CD4-positive, alpha-beta T cell treated with Interleukin-17A for 4 hours (primary cell): ENCODE data around the gene MGLL.
"Not testable (repeated sequence)": the region's sequence is repeated elsewhere in the genome, so short reads cannot be mapped to it uniquely, and the experiment has no call there.

Experiments
- DNase-seq: peaks from one replicate; pipeline ENCODE4 v3.0.0-alpha.2; 2020; ENCODE audit warnings: mixed read lengths

Gene MGLL

GRCh38 chr3:127718245-127718915, 103.9 kb downstream of the MGLL start:
- DNase-seq = no peak

GRCh38 chr3:127717357-127718244, 104.7 kb downstream of the MGLL start:
- DNase-seq = no peak

- DNase-seq = no peak
Measured at GRCh38 chr3:127716384-127716783, 105.9 kb downstream of the MGLL start.

GRCh38 chr3:127715532-127715931, 106.8 kb downstream of the MGLL start:
- no peak for DNase-seq

- no peak for DNase-seq
Measured at GRCh38 chr3:127714866-127715265, 107.4 kb downstream of the MGLL start.

- no peak for DNase-seq
Measured at GRCh38 chr3:127714125-127714571, 108.2 kb downstream of the MGLL start.

- DNase-seq = no peak
Measured at GRCh38 chr3:127712881-127713771, 109.2 kb downstream of the MGLL start.

GRCh38 chr3:127712461-127712860, 109.9 kb downstream of the MGLL start:
- DNase-seq = no peak

- DNase-seq = no peak
Measured at GRCh38 chr3:127711896-127712295, 110.4 kb downstream of the MGLL start.

- no peak for DNase-seq
Measured at GRCh38 chr3:127711021-127711695, 111.2 kb downstream of the MGLL start.

GRCh38 chr3:127710155-127710941, 112.0 kb downstream of the MGLL start:
- no peak for DNase-seq

- no peak for DNase-seq
Measured at GRCh38 chr3:127709320-127710060, 112.8 kb downstream of the MGLL start.

- no peak for DNase-seq
Measured at GRCh38 chr3:127708837-127709236, 113.5 kb downstream of the MGLL start.

GRCh38 chr3:127707851-127708411, 114.4 kb downstream of the MGLL start:
- no peak for DNase-seq

- DNase-seq = no peak
Measured at GRCh38 chr3:127706785-127707351, 115.4 kb downstream of the MGLL start.

GRCh38 chr3:127706312-127706711, 116.0 kb downstream of the MGLL start:
- DNase-seq = no peak

- not testable (repeated sequence) for DNase-seq
Measured at GRCh38 chr3:127704840-127705239, 117.5 kb downstream of the MGLL start.

- no peak for DNase-seq
Measured at GRCh38 chr3:127702151-127702578, 120.2 kb downstream of the MGLL start.

- DNase-seq = no peak
Measured at GRCh38 chr3:127701280-127701911, 120.9 kb downstream of the MGLL start.

- no peak for DNase-seq
Measured at GRCh38 chr3:127700406-127700805, 121.9 kb downstream of the MGLL start.
